Right lobe of liver (tissue), 6 donors: ENCODE data around the gene KLHL26. TPM values are rescaled to one million over a fixed set of nuclear protein-coding genes. Genes with fewer than 3 reads are reported as not detected.
A peak's percentile ranks its signal among the peaks of the same experiment; 100 is the strongest.

ENCODE experiments used
- ATAC-seq, 4 donors: fragments of 200-7000 bp; cut with Tn5 transposase; one replicate each; pipeline ENCODE4 v1.9.1; 2020; ENCODE audit warnings: mild to moderate bottlenecking in 4 of 4, moderate library complexity in 4 of 4
- DNase-seq, 3 donors: peaks; one replicate each; pipeline ENCODE4 v3.0.0-alpha.2; 2020
- H3K27ac ChIP-seq, 3 donors: fragments of 200-600 bp; one replicate each; pipeline ENCODE4 v1.8.0; 2022
- H3K27me3 ChIP-seq, 2 donors: fragments of 200-600 bp; one replicate each; pipeline ENCODE4 v1.8.0; 2022
- H3K36me3 ChIP-seq, 4 donors: fragments of 200-600 bp; sonication (generic) in 1 of 4; one replicate each; pipeline versions ENCODE4 v1.5.1 to v1.8.0; 2017 to 2022; ENCODE audit warnings: control low read depth in 1 of 4
- H3K4me1 ChIP-seq, 4 donors: fragments of 200-600 bp; sonication (generic) in 1 of 4; one replicate each; pipeline versions ENCODE4 v1.5.1 to v1.8.0; 2017 to 2022; ENCODE audit warnings: control low read depth in 1 of 4
- H3K4me3 ChIP-seq, 3 donors: fragments of 200-600 bp; one replicate each; pipeline ENCODE4 v1.8.0; 2022
- H3K9me3 ChIP-seq, 4 donors: fragments of 200-600 bp; sonication (generic) in 1 of 4; one replicate each; pipeline versions ENCODE4 v1.5.1 to v1.8.0; 2017 to 2022; ENCODE audit warnings: control low read depth in 1 of 4
- POLR2A ChIP-seq: fragments of 450-650 bp; IDR thresholded peaks from one replicate; pipeline ENCODE4 v1.6.1; 2017; ENCODE audit warnings: antibody characterized with exemption, mild to moderate bottlenecking
- WGBS: methylation state at CpG from one replicate; pipeline ENCODE4 v1.1.6; 2018; ENCODE audit warnings: low coverage, low lambda C conversion rate; ENCODE audit not compliant: insufficient coverage; ENCODE audit errors: missing lambda C conversion rate; 5-methylcytosine and 5-hydroxymethylcytosine counted together
- intact Hi-C, 2 donors: fragments of 100-400 bp; cut with DNase I; formaldehyde crosslinking; loops; one replicate each; pipeline versions ENCODE4 v1.11.2 to v1.14.1; 2022
- total RNA-seq, 6 experiments: library from RNA; depleted of rRNA in 2 of 6; stranded (reverse); fragments of >200 nt in 2 of 6; fragmentation: NEBNext Ultra II Directional in 3 of 6; extraction: Animal tissue kit (Norgen Biotek cat#: 25700) in 3 of 6; gene quantifications; one replicate each; pipeline versions ENCODE4 v1.1.0 to v1.2.4, GENCODE V29; 2016 to 2023
- TF ChIP-seq, protein P1 (sequence below), 4 donors: fragments of 200-600 bp in 3 of 4; fragments of 450-650 bp in 1 of 4; IDR thresholded peaks; one replicate each; pipeline versions ENCODE4 v1.5.1 to v1.8.0; 2016 to 2022; ENCODE audit warnings: antibody characterized with exemption in 4 of 4, mild to moderate bottlenecking in 2 of 4
- donor health status: DM: no; HTN: yes; CAD: no.
- donor health status: DM: no; HTN: no; CAD: no.
- donor health status: DM: no; HTN: no; CAD: no.
- donor health status: DM: no; HTN: yes; CAD: no.
- donor health status: DM: no; HTN: yes; CAD: no.

The KLHL26 gene
- total RNA-seq, 6 experiments from 2014 or later, result 3.8 to 5.0 (median 4.7) TPM

DNA sequence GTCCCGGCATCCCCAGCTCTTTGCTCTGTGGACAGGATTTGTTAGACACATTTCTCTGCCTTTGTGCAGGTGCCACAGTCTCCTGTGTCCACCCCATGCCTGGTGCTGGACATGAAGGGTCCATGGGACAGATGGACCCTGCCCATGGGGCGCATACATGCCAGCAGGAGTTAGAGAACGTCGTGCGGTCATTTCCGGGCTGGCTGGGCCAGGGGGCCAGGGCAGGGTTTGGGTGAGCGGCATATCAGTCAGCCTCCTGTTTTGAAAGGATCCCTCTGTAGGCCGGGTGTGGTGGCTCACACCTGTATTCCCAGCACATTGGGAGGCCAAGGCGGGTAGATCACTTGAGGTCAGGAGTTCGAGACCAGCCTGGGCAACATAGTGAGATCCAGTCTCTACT lies 11.0 kb downstream of the KLHL26 start:
- no peak for DNase-seq
- TF ChIP-seq, protein P1, sequence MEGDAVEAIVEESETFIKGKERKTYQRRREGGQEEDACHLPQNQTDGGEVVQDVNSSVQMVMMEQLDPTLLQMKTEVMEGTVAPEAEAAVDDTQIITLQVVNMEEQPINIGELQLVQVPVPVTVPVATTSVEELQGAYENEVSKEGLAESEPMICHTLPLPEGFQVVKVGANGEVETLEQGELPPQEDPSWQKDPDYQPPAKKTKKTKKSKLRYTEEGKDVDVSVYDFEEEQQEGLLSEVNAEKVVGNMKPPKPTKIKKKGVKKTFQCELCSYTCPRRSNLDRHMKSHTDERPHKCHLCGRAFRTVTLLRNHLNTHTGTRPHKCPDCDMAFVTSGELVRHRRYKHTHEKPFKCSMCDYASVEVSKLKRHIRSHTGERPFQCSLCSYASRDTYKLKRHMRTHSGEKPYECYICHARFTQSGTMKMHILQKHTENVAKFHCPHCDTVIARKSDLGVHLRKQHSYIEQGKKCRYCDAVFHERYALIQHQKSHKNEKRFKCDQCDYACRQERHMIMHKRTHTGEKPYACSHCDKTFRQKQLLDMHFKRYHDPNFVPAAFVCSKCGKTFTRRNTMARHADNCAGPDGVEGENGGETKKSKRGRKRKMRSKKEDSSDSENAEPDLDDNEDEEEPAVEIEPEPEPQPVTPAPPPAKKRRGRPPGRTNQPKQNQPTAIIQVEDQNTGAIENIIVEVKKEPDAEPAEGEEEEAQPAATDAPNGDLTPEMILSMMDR (IDR thresholded peaks at IDR 0.05), result no peak
- no peak for TF ChIP-seq POLR2A
- no peaks in the 10 kb centered on the region for H3K36me3 ChIP-seq
- no peaks in the 10 kb centered on the region for H3K4me1 ChIP-seq
- intact Hi-C loops, result no loop called here
- no peak for ATAC-seq
- H3K4me3 ChIP-seq, result no peak overlapping the region
- H3K9me3 ChIP-seq, result no peaks in the 10 kb centered on the region
- no peaks in the 10 kb centered on the region for H3K27me3 ChIP-seq
- no peak overlapping the region for H3K27ac ChIP-seq
- WGBS, result 100% methylated on average over 2 of the region's 10 CpGs

DNA sequence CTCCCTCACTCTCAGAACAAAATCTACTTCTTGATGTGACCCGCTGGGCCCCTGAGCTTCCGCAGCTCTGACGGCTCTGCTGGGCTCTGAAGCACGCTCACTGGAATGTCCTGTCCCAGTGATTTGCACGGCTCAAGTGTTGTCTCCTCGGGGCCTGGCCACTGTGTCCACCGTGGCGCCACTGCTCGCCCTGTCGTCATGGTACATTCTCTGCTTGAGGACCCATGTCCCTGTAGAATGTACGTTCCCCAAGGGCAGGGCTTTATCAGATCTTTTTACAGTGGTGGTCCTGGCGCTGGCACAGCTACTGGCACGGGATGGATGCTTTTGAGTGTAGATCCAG lies 12.1 kb downstream of the KLHL26 start:
- intact Hi-C loops, result no loop called here
- ATAC-seq (peak in 1 of 4 donors; percentile 9), DNase-seq (no peak)
- no peaks in the 10 kb centered on the region for H3K27me3 ChIP-seq
- no peak for TF ChIP-seq POLR2A
- TF ChIP-seq, protein P1 (IDR thresholded peaks at IDR 0.05), result no peak
- H3K4me1 ChIP-seq, result no peaks in the 10 kb centered on the region
- 89% methylated on average over 6 of the region's 13 CpGs for WGBS
- no peak overlapping the region for H3K4me3 ChIP-seq
- peak overlapping the region; percentile 24 to 54 (median 47) for H3K27ac ChIP-seq
- no peaks in the 10 kb centered on the region for H3K36me3 ChIP-seq
- no peaks in the 10 kb centered on the region for H3K9me3 ChIP-seq

DNA sequence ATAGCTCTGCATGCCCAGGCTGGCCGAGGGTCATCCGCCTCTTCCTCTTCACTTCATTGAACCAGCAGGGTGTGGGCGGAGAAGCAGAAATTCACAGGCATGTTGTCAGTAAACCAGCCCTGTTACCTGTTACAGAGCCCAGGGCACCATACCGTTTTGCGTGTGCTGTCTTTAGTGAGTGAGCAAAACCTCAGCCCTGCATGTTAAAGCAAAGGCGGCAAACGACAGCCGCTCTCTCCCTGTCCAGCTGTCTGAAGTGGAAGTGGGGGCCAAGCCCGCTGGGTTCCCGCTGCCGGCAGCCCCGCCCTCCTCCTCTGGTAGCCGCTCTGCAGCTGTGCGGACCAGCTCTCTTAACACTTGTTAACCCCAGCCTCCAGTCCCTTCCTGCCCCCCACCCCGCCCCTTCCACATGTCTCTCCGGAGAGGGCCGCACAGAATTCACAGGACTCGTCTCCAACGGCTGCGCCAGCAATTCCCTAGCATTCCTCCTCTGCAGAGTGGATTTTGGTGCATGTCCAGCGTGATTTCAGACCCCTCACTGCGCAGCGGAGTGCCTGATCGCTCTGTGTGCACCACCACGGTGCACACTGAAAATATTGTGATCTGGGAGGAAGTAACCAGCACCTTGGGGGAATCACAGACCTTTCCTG lies 12.7 kb downstream of the KLHL26 start:
- H3K4me3 ChIP-seq, result no peak overlapping the region

DNA sequence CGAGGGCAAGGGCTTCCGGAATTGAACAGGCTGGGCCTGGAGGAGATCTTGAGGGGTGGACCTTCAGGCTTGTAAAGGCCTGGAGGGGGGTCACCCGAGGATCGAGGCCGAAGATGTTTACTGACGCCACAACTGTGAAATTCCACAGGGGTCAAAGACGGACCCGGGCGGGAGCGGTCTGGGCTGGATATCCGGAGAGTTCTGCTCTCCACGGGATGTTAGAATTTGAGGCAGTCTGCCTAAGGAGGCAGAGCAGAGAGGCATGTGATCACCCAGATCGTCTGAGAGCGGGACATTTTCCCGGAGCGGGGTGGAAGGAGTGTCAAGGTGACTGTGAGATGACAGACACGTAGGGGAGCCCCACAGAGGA lies 13.2 kb downstream of the KLHL26 start:
- peak; percentile 48 to 72 (median 60) for ATAC-seq
- Histone ChIP-seq H3K4me3 (no peak overlapping the region), H3K27me3 (no peaks in the 10 kb centered on the region), H3K9me3 (no peaks in the 10 kb centered on the region), H3K36me3 (no peaks in the 10 kb centered on the region), H3K27ac (peak overlapping the region in 2 of 3 donors; percentile 38 to 40), H3K4me1 (no peaks in the 10 kb centered on the region)
- 39% methylated on average over 11 of the region's 17 CpGs for WGBS
- DNase-seq, result no peak
- TF ChIP-seq, protein P1 (IDR thresholded peaks at IDR 0.05), result no peak
- no peak for TF ChIP-seq POLR2A
- intact Hi-C loops, result no loop called here

More for the DNA sequence above, 12.7 kb downstream of the KLHL26 start:
- Histone ChIP-seq H3K4me1 (no peaks in the 10 kb centered on the region), H3K27ac (peak overlapping the region; percentile 40 to 54 (median 47)), H3K36me3 (no peaks in the 10 kb centered on the region), H3K27me3 (no peaks in the 10 kb centered on the region), H3K9me3 (no peaks in the 10 kb centered on the region)
- intact Hi-C loops, result no loop called here
- no peak for DNase-seq
- WGBS, result 52% methylated on average over 15 of the region's 25 CpGs
- ATAC-seq, result peak; percentile 26 to 48 (median 36)
- TF ChIP-seq POLR2A, result no peak
- TF ChIP-seq, protein P1 (IDR thresholded peaks at IDR 0.05), result no peak
